ENCODE measurements around the gene TMEM145. TPM values are rescaled to one million over a fixed set of nuclear protein-coding genes. Genes with fewer than 3 reads are reported as not detected.

The TMEM145 gene
- total RNA-seq, 2 donors from 2014 or later: 0.85 TPM; not detected in 1

DNA sequence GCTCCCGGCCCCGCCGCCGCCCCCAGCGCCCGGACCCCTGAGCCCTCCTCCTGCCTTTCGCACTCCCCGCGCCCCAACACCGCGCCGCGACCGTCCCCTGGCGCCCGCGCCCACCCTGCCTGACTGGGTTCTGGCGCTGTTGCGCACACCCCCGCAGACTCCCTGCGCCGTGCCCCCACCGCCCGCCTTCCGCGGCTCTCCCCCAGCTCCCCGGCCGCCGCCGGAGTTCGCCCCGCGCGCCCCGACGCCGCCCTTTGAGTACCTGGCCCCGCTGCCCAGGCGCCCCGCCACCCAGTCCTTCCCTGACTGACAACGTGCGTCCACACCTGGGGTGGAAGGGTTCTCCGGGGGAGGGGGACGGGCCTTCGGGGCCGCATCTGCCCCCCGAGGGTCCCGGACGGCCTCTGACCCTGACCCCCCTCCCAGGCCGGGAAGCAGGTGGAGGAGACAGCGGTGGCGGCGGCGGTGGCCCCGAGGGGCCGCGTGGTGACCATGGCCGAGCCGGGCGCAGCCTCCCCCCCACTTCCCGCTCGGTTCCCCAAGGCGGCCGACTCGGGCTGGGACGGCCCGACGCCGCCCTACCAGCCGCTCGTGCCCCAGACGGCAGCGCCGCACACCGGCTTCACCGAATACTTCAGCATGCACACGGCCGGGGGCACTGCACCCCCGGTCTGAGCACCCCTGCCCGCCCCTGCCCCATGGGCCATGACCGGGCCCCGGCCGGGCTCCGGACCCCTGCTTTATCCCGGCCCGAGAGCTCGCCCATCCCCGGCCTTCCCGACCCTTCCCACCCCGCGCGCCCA, 10.9 kb downstream of the TMEM145 start:
- H3K27me3 ChIP-seq (replicated peaks; ENCODE audit: insufficient read depth): peaks cover 5% of the 10 kb centered on the region
- no peak for DNase-seq (ENCODE audit: low spot score)
- peaks cover 12% of the 10 kb centered on the region for H3K4me1 ChIP-seq (replicated peaks)
- no peak overlapping the region for H3K27ac ChIP-seq
- H3K9me3 ChIP-seq: no peaks in the 10 kb centered on the region
- WGBS: 3% methylated on average over 78 of the region's 92 CpGs
- intact Hi-C loops (cut with DNase I): no loop called here
- H3K4me3 ChIP-seq: peak overlapping the region; percentile 63 to 81
- TF ChIP-seq, protein P1, sequence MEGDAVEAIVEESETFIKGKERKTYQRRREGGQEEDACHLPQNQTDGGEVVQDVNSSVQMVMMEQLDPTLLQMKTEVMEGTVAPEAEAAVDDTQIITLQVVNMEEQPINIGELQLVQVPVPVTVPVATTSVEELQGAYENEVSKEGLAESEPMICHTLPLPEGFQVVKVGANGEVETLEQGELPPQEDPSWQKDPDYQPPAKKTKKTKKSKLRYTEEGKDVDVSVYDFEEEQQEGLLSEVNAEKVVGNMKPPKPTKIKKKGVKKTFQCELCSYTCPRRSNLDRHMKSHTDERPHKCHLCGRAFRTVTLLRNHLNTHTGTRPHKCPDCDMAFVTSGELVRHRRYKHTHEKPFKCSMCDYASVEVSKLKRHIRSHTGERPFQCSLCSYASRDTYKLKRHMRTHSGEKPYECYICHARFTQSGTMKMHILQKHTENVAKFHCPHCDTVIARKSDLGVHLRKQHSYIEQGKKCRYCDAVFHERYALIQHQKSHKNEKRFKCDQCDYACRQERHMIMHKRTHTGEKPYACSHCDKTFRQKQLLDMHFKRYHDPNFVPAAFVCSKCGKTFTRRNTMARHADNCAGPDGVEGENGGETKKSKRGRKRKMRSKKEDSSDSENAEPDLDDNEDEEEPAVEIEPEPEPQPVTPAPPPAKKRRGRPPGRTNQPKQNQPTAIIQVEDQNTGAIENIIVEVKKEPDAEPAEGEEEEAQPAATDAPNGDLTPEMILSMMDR (IDR thresholded peaks at IDR 0.05): peak in 1 of 4 experiments; percentile 4
- TF ChIP-seq POLR2AphosphoS5 (IDR thresholded peaks at IDR 0.05) (no peak), POLR2A (IDR thresholded peaks at IDR 0.05) (no peak)
- H3K36me3 ChIP-seq: no peaks in the 10 kb centered on the region

DNA sequence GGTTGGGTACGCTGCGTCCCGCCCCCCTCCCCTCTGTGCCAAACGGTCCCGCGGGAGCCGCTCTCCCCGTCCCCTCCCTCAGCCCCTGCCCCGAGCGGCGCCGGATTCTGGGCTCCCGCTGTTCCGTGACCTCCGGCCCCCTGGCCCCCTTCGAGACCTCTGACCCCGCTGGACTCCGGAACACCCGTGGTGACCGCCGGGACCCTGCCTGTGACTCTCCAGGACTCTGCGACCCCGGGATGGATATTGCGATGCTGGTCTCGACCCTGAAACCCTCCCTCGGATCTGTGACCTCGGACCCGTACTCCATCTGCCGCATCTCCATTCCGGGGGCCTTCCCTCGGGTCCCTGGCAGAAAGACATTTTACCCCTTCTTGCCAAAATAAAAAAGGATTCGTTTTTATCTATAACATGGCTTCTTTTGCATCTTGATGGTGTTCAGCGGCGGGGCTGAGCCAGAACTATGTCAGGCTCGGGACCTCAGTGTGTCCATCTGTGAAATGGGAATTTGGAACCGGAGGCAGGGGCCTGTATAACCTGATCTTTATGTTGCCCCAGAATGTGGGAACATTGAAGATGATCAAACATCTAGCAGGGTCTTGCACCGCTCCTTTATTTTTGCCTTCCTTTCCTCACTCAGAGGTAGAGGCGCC, 11.7 kb downstream of the TMEM145 start:
- Histone ChIP-seq H3K4me3 (peak overlapping the region; percentile 63 to 81), H3K27ac (peak overlapping the region in 1 of 2 donors; percentile 63), H3K36me3 (no peaks in the 10 kb centered on the region), H3K27me3 (replicated peaks; ENCODE audit: insufficient read depth) (peaks cover 5% of the 10 kb centered on the region), H3K4me1 (replicated peaks) (peaks cover 12% of the 10 kb centered on the region), H3K9me3 (no peaks in the 10 kb centered on the region)
- intact Hi-C loops (cut with DNase I): loop anchor here (5.0 kb wide), 1 partner anchor 73 kb away; no protein-coding TSS in a partner anchor
- DNase-seq (ENCODE audit: low spot score): no peak
- WGBS: 4% methylated on average over 36 of the region's 38 CpGs
- no peak for TF ChIP-seq POLR2A (IDR thresholded peaks at IDR 0.05)
- no peak for TF ChIP-seq POLR2AphosphoS5 (IDR thresholded peaks at IDR 0.05)
- TF ChIP-seq, protein P1 (IDR thresholded peaks at IDR 0.05): no peak

DNA sequence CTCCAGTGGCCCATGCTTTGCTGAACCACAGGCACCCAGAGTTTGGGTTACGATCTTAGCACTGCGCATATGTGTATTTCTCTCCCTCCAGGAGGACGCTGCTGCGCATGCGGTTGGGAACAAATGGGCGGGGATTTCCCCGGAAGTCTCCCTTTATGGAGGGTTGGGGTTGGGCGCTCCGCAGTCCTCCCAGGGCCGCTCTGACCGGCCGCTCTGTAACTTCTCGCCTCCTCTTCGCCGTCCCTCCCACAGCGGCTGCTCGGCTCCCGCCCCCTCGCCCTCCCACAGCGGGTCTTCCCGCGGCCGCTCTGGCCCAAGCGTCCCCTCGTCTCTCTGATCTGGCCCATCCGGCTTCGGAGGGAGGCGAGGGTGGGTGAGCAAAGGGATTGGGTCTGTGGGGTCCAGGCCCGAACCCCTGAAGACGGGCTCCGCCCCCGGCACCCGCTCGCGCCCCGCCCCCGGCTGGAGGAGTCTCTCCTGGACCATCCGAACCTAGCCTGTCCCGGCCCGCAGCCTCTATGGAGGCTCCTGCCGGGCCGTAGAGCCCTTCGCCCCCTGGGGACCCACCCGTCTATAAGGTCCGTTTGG, 12.3 kb downstream of the TMEM145 start, which contains the start of gene MEGF8:
TSS of gene MEGF8 (plus strand) at position 328 of the 588 bp plus-strand sequence. CDS start 609 bp downstream, outside the sequence.
- H3K36me3 ChIP-seq: no peaks in the 10 kb centered on the region
- peaks cover 12% of the 10 kb centered on the region for H3K4me1 ChIP-seq (replicated peaks)
- intact Hi-C loops (cut with DNase I): loop anchor here (5.0 kb wide), 1 partner anchor 72 kb away; no protein-coding TSS in a partner anchor
- no peaks in the 10 kb centered on the region for H3K9me3 ChIP-seq
- H3K4me3 ChIP-seq: peak within 1 kb of the TSS; percentile 63 to 81
- DNase-seq (ENCODE audit: low spot score): peak; percentile 96
- peak within 1 kb of the TSS; percentile 63 to 75 for H3K27ac ChIP-seq
- peaks cover 5% of the 10 kb centered on the region for H3K27me3 ChIP-seq (replicated peaks; ENCODE audit: insufficient read depth)
- under 1% methylated on average over 45 of the region's 45 CpGs for WGBS
- TF ChIP-seq POLR2AphosphoS5 (IDR thresholded peaks at IDR 0.05) (peak; percentile 100), POLR2A (IDR thresholded peaks at IDR 0.05) (peak; percentile 77)
- TF ChIP-seq, protein P1 (IDR thresholded peaks at IDR 0.05): peak; percentile 30 to 96 (median 90)

DNA sequence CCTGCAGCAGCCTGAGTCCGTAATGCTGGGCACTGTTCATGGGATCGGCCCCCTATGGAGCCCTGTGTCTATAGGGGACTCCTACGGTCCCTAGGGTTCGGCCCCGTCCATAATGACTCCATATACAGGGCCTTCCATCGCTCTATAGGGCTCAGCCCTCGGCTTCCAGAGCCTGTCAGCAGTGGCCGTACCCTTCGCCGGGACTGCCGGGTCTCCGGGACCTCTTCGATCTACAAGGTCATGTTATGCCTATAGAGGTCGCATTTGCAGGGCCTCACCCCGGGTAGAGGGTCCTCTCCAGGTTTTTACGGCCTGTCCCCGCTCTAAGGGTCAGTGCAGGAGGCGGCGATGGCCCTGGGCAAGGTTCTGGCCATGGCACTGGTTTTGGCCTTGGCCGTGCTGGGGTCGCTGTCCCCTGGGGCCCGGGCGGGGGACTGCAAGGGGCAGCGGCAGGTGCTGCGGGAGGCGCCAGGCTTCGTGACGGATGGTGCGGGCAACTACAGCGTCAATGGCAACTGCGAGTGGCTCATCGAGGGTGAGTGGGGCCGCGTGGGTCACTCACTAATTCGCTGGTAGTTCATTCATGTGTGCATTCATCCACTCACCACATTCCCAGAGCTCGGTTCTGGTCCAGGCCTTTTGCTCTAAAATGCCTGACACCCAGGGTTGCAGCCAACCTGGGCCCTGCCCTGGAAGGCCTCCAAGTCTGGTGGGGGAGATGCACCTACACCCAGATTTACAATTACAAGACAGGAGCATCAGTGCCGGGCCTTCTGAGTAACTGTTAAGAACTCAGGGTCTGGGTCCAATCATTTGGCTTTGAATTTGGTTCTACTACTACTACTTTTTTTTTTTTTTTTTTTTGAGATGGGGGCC, 13.0 kb downstream of the TMEM145 start:
- H3K27ac ChIP-seq: peak overlapping the region; percentile 63 to 75
- no peaks in the 10 kb centered on the region for H3K9me3 ChIP-seq
- no peak for DNase-seq (ENCODE audit: low spot score)
- H3K4me3 ChIP-seq: peak overlapping the region; percentile 63 to 81
- peaks cover 12% of the 10 kb centered on the region for H3K4me1 ChIP-seq (replicated peaks)
- H3K36me3 ChIP-seq: no peaks in the 10 kb centered on the region
- intact Hi-C loops (cut with DNase I): loop anchor here (5.0 kb wide), 1 partner anchor 71 kb away; no protein-coding TSS in a partner anchor
- H3K27me3 ChIP-seq (replicated peaks; ENCODE audit: insufficient read depth): peaks cover 5% of the 10 kb centered on the region
- WGBS: 5% methylated on average over 37 of the region's 37 CpGs
- TF ChIP-seq POLR2A (IDR thresholded peaks at IDR 0.05): no peak
- TF ChIP-seq, protein P1 (IDR thresholded peaks at IDR 0.05): no peak
- no peak for TF ChIP-seq POLR2AphosphoS5 (IDR thresholded peaks at IDR 0.05)

All from prostate gland (tissue), 2 donors.